Measurements from ENCODE around the gene NPIPA5. TPM values are rescaled to one million over a fixed set of nuclear protein-coding genes. Genes with fewer than 3 reads are reported as not detected.
"Not testable (repeated sequence)": the region's sequence is repeated elsewhere in the genome, so short reads cannot be mapped to it uniquely, and the experiment has no call there.

The NPIPA5 gene
- 10 to 100 TPM in 1 of 2 donors, 1 to 10 TPM in 1; 6.5 to 13.2 TPM for total RNA-seq

- H3K4me3 ChIP-seq; H3K36me3 ChIP-seq (replicated peaks in 1 of 2; ENCODE audit: insufficient read depth in 1 of 2, low read depth in 2 of 2); ATAC-seq; H3K9me3 ChIP-seq; H3K27me3 ChIP-seq; H3K4me1 ChIP-seq; H3K27ac ChIP-seq; DNase-seq; intact Hi-C loops (cut with DNase I): not testable (repeated sequence)
- WGBS, 2 donors, result no CpG with 5 or more reads among the region's 4 CpGs
Measured at GRCh38 chr16:15378194-15378593, at the start of gene NPIPA5. TSS of gene NPIPA5 (minus strand) at chr16:15378294. CDS start at chr16:15378294, 0 bp downstream.

- ATAC-seq, result peak; percentile 91
- 2 to 4% methylated on average over 7 to 8 of the region's 8 CpGs for WGBS, 2 donors
- H3K27ac ChIP-seq, result peak overlapping the region in 3 of 4 donors; percentile 31 to 61 (median 36)
- TF ChIP-seq CTCF (IDR thresholded peaks at IDR 0.05) (peak; percentile 40 to 85 (median 76)), POLR2A (IDR thresholded peaks at IDR 0.05) (no peak)
- H3K36me3 ChIP-seq (replicated peaks in 1 of 2; ENCODE audit: insufficient read depth in 1 of 2, low read depth in 2 of 2), result no peaks in the 10 kb centered on the region
- H3K9me3 ChIP-seq, result no peaks in the 10 kb centered on the region
- peaks cover 6% of the 10 kb centered on the region for H3K4me1 ChIP-seq
- intact Hi-C loops (cut with DNase I), result no loop called here
- peak; percentile 82 to 87 (median 84) for DNase-seq
- no peak overlapping the region for H3K4me3 ChIP-seq
- H3K27me3 ChIP-seq, result no peaks in the 10 kb centered on the region
Measured at GRCh38 chr16:15427648-15428239, 49.6 kb upstream of the NPIPA5 start.

GRCh38 chr16:15426796-15427195 lies 48.7 kb upstream of the NPIPA5 start:
- TF ChIP-seq POLR2A (IDR thresholded peaks at IDR 0.05) (no peak), CTCF (IDR thresholded peaks at IDR 0.05) (no peak)
- peaks cover 16% of the 10 kb centered on the region for H3K4me1 ChIP-seq
- H3K27me3 ChIP-seq, result no peaks in the 10 kb centered on the region
- no peaks in the 10 kb centered on the region for H3K36me3 ChIP-seq (replicated peaks in 1 of 2; ENCODE audit: insufficient read depth in 1 of 2, low read depth in 2 of 2)
- intact Hi-C loops (cut with DNase I), result no loop called here
- no peak for ATAC-seq
- DNase-seq, result no peak
- WGBS, 2 donors, result 69 to 77% methylated on average over 6 of the region's 6 CpGs
- no peak overlapping the region for H3K4me3 ChIP-seq
- H3K9me3 ChIP-seq, result no peaks in the 10 kb centered on the region
- no peak overlapping the region for H3K27ac ChIP-seq

GRCh38 chr16:15425861-15426260 lies 47.8 kb upstream of the NPIPA5 start:
- ATAC-seq (no peak), DNase-seq (no peak)
- Histone ChIP-seq H3K27ac (no peak overlapping the region), H3K36me3 (replicated peaks in 1 of 2; ENCODE audit: insufficient read depth in 1 of 2, low read depth in 2 of 2) (no peaks in the 10 kb centered on the region), H3K27me3 (no peaks in the 10 kb centered on the region), H3K4me3 (no peak overlapping the region), H3K9me3 (no peaks in the 10 kb centered on the region), H3K4me1 (peaks cover 17% of the 10 kb centered on the region)
- 84 to 89% methylated on average over 6 of the region's 6 CpGs for WGBS, 2 donors
- no peak for TF ChIP-seq POLR2A (IDR thresholded peaks at IDR 0.05)
- intact Hi-C loops (cut with DNase I), result no loop called here

- TF ChIP-seq POLR2A (IDR thresholded peaks at IDR 0.05), result no peak
- TF ChIP-seq CTCF (IDR thresholded peaks at IDR 0.05), result no peak
- H3K4me1 ChIP-seq, result peaks cover 11% of the 10 kb centered on the region
- peak; percentile 42 for ATAC-seq
- no peaks in the 10 kb centered on the region for H3K36me3 ChIP-seq (replicated peaks in 1 of 2; ENCODE audit: insufficient read depth in 1 of 2, low read depth in 2 of 2)
- 36 to 48% methylated on average over 8 of the region's 8 CpGs for WGBS, 2 donors
- H3K9me3 ChIP-seq, result no peaks in the 10 kb centered on the region
- no peaks in the 10 kb centered on the region for H3K27me3 ChIP-seq
- DNase-seq, result peak; percentile 27 to 74 (median 52)
- no peak overlapping the region for H3K4me3 ChIP-seq
- no peak overlapping the region for H3K27ac ChIP-seq
- intact Hi-C loops (cut with DNase I), result no loop called here
Measured at GRCh38 chr16:15422222-15422621, 44.1 kb upstream of the NPIPA5 start.

- H3K9me3 ChIP-seq; DNase-seq; intact Hi-C loops (cut with DNase I); H3K4me3 ChIP-seq; H3K27ac ChIP-seq; H3K27me3 ChIP-seq; ATAC-seq; H3K36me3 ChIP-seq (replicated peaks in 1 of 2; ENCODE audit: insufficient read depth in 1 of 2, low read depth in 2 of 2): not testable (repeated sequence)
- peaks cover 11% of the 10 kb centered on the region for H3K4me1 ChIP-seq
- 84 to 94% methylated on average over 5 of the region's 5 CpGs for WGBS, 2 donors
Measured at GRCh38 chr16:15421696-15422095, 43.6 kb upstream of the NPIPA5 start.

Measured in body of pancreas (tissue), 4 donors.